ENCODE data around the gene BMPR1B. TPM values are rescaled to one million over a fixed set of nuclear protein-coding genes. Genes with fewer than 3 reads are reported as not detected.

The BMPR1B gene
- total and polyA plus RNA-seq, 4 donors = 0.27 to 0.70 (median 0.48) TPM

- no peak for TF ChIP-seq HNF4A (conservative IDR thresholded peaks at IDR 0.05)
- no peak for TF ChIP-seq ATF3 (IDR thresholded peaks at IDR 0.05)
- no peak for TF ChIP-seq JUND (IDR thresholded peaks at IDR 0.05)
- no peak for TF ChIP-seq FOXA2 (IDR thresholded peaks at IDR 0.05)
- TF ChIP-seq MAX (IDR thresholded peaks at IDR 0.05) = no peak
Measured at GRCh38 chr4:95122001-95122400, 364.2 kb downstream of the BMPR1B start (continued).

- no peak overlapping the region for H3K4me3 ChIP-seq (ENCODE audit: low read depth in 1 of 3, low read length in 3 of 3)
- no peak for DNase-seq (ENCODE audit: low spot score)
- H3K27ac ChIP-seq (ENCODE audit: low read depth in 1 of 2, low read length in 2 of 2) = no peak overlapping the region
- no peak for TF ChIP-seq FOXA2 (IDR thresholded peaks at IDR 0.05)
- TF ChIP-seq EGR1 (IDR thresholded peaks at IDR 0.05; ENCODE audit: low read depth in 2 of 2) = no peak
- no peak for TF ChIP-seq RXRA (IDR thresholded peaks at IDR 0.05)
- peak; percentile 17 for TF ChIP-seq CTCF (IDR thresholded peaks at IDR 0.05; ENCODE audit: low read depth, low read length, missing input control)
- no peak for TF ChIP-seq TAF1 (conservative IDR thresholded peaks at IDR 0.05)
- no peak for TF ChIP-seq HNF4A (conservative IDR thresholded peaks at IDR 0.05)
- no peak for TF ChIP-seq FOXA1 (IDR thresholded peaks at IDR 0.05)
- TF ChIP-seq REST (IDR thresholded peaks at IDR 0.05) = no peak
- no peak for TF ChIP-seq SP1 (IDR thresholded peaks at IDR 0.05)
- peak; percentile 62 to 73 for TF ChIP-seq RAD21 (IDR thresholded peaks at IDR 0.05)
- no peak for TF ChIP-seq JUND (IDR thresholded peaks at IDR 0.05)
- no peak for TF ChIP-seq GABPA (IDR thresholded peaks at IDR 0.05 in 1 of 2, conservative IDR thresholded peaks at IDR 0.05 in 1 of 2)
- no peaks in the 10 kb centered on the region for H3K36me3 ChIP-seq (ENCODE audit: control insufficient read depth in 4 of 4, insufficient read depth in 3 of 4, low read depth in 1 of 4, low read length in 3 of 4)
- H3K4me1 ChIP-seq (ENCODE audit: control insufficient read depth in 4 of 4, insufficient read depth in 4 of 4, low read length in 3 of 4) = no peaks in the 10 kb centered on the region
- H3K9me3 ChIP-seq (ENCODE audit: control insufficient read depth in 4 of 4, low read length in 3 of 4) = no peaks in the 10 kb centered on the region
- H3K9ac ChIP-seq (ENCODE audit: low read depth in 1 of 2, low read length in 2 of 2) = no peak overlapping the region
- 62% methylated on average over 4 of the region's 4 CpGs for WGBS
- no peaks in the 10 kb centered on the region for H3K27me3 ChIP-seq (ENCODE audit: control insufficient read depth in 4 of 4, insufficient read depth in 4 of 4, low read length in 3 of 4)
Measured at GRCh38 chr4:95124906-95125504, 367.2 kb downstream of the BMPR1B start.

GRCh38 chr4:95129031-95129430 lies 371.3 kb downstream of the BMPR1B start:
- WGBS = 72% methylated on average over 4 of the region's 4 CpGs
- peaks cover 0 to 3% (median 0%) of the 10 kb centered on the region in 4 donors for H3K27me3 ChIP-seq (ENCODE audit: control insufficient read depth in 4 of 4, insufficient read depth in 4 of 4, low read length in 3 of 4)
- no peak for TF ChIP-seq EGR1 (IDR thresholded peaks at IDR 0.05; ENCODE audit: low read depth in 2 of 2)
- TF ChIP-seq ATF3 (IDR thresholded peaks at IDR 0.05) = no peak
- no peak for TF ChIP-seq FOXA1 (IDR thresholded peaks at IDR 0.05)
- no peak for TF ChIP-seq HNF4G (IDR thresholded peaks at IDR 0.05)
- TF ChIP-seq SP1 (IDR thresholded peaks at IDR 0.05) = no peak
- TF ChIP-seq CTCF (IDR thresholded peaks at IDR 0.05; ENCODE audit: low read depth, low read length, missing input control) = no peak
- no peak for TF ChIP-seq MAX (IDR thresholded peaks at IDR 0.05)
- no peak for TF ChIP-seq GABPA (IDR thresholded peaks at IDR 0.05 in 1 of 2, conservative IDR thresholded peaks at IDR 0.05 in 1 of 2)
- TF ChIP-seq RXRA (IDR thresholded peaks at IDR 0.05) = no peak
- TF ChIP-seq YY1 (IDR thresholded peaks at IDR 0.05) = no peak

More at GRCh38 chr4:95129031-95129430, 371.3 kb downstream of the BMPR1B start:
- no peak overlapping the region for H3K9ac ChIP-seq (ENCODE audit: low read depth in 1 of 2, low read length in 2 of 2)
- H3K27ac ChIP-seq (ENCODE audit: low read depth in 1 of 2, low read length in 2 of 2) = no peak overlapping the region
- H3K9me3 ChIP-seq (ENCODE audit: control insufficient read depth in 4 of 4, low read length in 3 of 4) = no peaks in the 10 kb centered on the region
- H3K4me3 ChIP-seq (ENCODE audit: low read depth in 1 of 3, low read length in 3 of 3) = no peak overlapping the region
- no peaks in the 10 kb centered on the region for H3K36me3 ChIP-seq (ENCODE audit: control insufficient read depth in 4 of 4, insufficient read depth in 3 of 4, low read depth in 1 of 4, low read length in 3 of 4)
- H3K4me1 ChIP-seq (ENCODE audit: control insufficient read depth in 4 of 4, insufficient read depth in 4 of 4, low read length in 3 of 4) = no peaks in the 10 kb centered on the region
- no peak for DNase-seq (ENCODE audit: low spot score)

Measured in liver (tissue), 9 donors.